Measurements from ENCODE around the gene TENM4.

The TENM4 gene

GRCh38 chr11:78982473-78982872, 458.4 kb downstream of the TENM4 start:
- TF ChIP-seq EP300 (IDR thresholded peaks at IDR 0.05; ENCODE audit: borderline replicate concordance) (no peak), YY1 (IDR thresholded peaks at IDR 0.05; ENCODE audit: low read depth) (no peak)

- TF ChIP-seq EP300 (IDR thresholded peaks at IDR 0.05; ENCODE audit: borderline replicate concordance) (no peak), REST (IDR thresholded peaks at IDR 0.05; ENCODE audit: low read depth) (no peak), CREB1 (IDR thresholded peaks at IDR 0.05; ENCODE audit: low read depth) (no peak), EGR1 (IDR thresholded peaks at IDR 0.05) (no peak), CEBPB (IDR thresholded peaks at IDR 0.05) (no peak), FOXM1 (IDR thresholded peaks at IDR 0.05; ENCODE audit: borderline replicate concordance, low read depth) (no peak), TEAD4 (IDR thresholded peaks at IDR 0.05) (no peak), TAF1 (IDR thresholded peaks at IDR 0.05; ENCODE audit: low read depth) (no peak), NFIC (IDR thresholded peaks at IDR 0.05) (no peak), YY1 (IDR thresholded peaks at IDR 0.05; ENCODE audit: low read depth) (no peak), RAD21 (IDR thresholded peaks at IDR 0.05; ENCODE audit: low read depth) (no peak), TCF12 (IDR thresholded peaks at IDR 0.05; ENCODE audit: low read depth) (no peak), ZBTB7A (IDR thresholded peaks at IDR 0.05; ENCODE audit: low read depth) (no peak), USF1 (IDR thresholded peaks at IDR 0.05) (no peak)
- TF ChIP-seq, protein P1, sequence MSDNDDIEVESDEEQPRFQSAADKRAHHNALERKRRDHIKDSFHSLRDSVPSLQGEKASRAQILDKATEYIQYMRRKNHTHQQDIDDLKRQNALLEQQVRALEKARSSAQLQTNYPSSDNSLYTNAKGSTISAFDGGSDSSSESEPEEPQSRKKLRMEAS (IDR thresholded peaks at IDR 0.05): no peak
Measured at GRCh38 chr11:78981153-78981552, 459.7 kb downstream of the TENM4 start.

DNA sequence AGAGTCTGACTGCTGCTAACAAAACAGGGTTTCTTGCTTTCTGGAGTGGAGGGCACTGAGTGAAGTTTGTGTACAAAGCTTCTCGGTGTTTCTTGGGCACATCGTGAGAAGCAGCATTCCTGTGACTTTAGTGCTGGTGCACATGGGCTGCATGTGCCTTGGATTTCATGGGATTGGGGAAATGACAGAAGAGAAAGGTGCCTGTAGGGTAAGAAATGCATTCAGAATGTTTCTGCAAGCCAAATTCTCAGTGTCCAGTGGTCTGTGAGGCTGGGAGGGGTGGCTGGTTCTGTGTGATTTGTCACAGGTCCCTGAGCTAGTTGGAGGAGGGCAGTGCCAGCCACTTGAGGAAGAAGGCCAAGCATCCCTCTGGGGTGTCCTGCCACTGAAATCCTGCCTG, 462.0 kb downstream of the TENM4 start:
- no peak for TF ChIP-seq USF1 (IDR thresholded peaks at IDR 0.05)
- TF ChIP-seq TCF12 (IDR thresholded peaks at IDR 0.05; ENCODE audit: low read depth): no peak
- TF ChIP-seq FOXM1 (IDR thresholded peaks at IDR 0.05; ENCODE audit: borderline replicate concordance, low read depth): no peak
- TF ChIP-seq, protein P1 (IDR thresholded peaks at IDR 0.05): no peak
- TF ChIP-seq NFIC (IDR thresholded peaks at IDR 0.05): no peak
- no peak for TF ChIP-seq YY1 (IDR thresholded peaks at IDR 0.05; ENCODE audit: low read depth)
- no peak for TF ChIP-seq EGR1 (IDR thresholded peaks at IDR 0.05)
- TF ChIP-seq TAF1 (IDR thresholded peaks at IDR 0.05; ENCODE audit: low read depth): no peak
- TF ChIP-seq CEBPB (IDR thresholded peaks at IDR 0.05): no peak
- TF ChIP-seq EP300 (IDR thresholded peaks at IDR 0.05; ENCODE audit: borderline replicate concordance): no peak
- no peak for TF ChIP-seq CREB1 (IDR thresholded peaks at IDR 0.05; ENCODE audit: low read depth)
- no peak for TF ChIP-seq TEAD4 (IDR thresholded peaks at IDR 0.05)
- no peak for TF ChIP-seq ZBTB7A (IDR thresholded peaks at IDR 0.05; ENCODE audit: low read depth)

- TF ChIP-seq CREB1 (IDR thresholded peaks at IDR 0.05; ENCODE audit: low read depth): no peak
- no peak for TF ChIP-seq USF1 (IDR thresholded peaks at IDR 0.05)
- no peak for TF ChIP-seq YY1 (IDR thresholded peaks at IDR 0.05; ENCODE audit: low read depth)
- TF ChIP-seq, protein P1 (IDR thresholded peaks at IDR 0.05): no peak
- TF ChIP-seq FOXM1 (IDR thresholded peaks at IDR 0.05; ENCODE audit: borderline replicate concordance, low read depth): no peak
- TF ChIP-seq CEBPB (IDR thresholded peaks at IDR 0.05): no peak
- TF ChIP-seq RAD21 (IDR thresholded peaks at IDR 0.05; ENCODE audit: low read depth): no peak
- no peak for TF ChIP-seq TCF12 (IDR thresholded peaks at IDR 0.05; ENCODE audit: low read depth)
- TF ChIP-seq TEAD4 (IDR thresholded peaks at IDR 0.05): no peak
- no peak for TF ChIP-seq TAF1 (IDR thresholded peaks at IDR 0.05; ENCODE audit: low read depth)
- TF ChIP-seq NFIC (IDR thresholded peaks at IDR 0.05): no peak
- no peak for TF ChIP-seq EP300 (IDR thresholded peaks at IDR 0.05; ENCODE audit: borderline replicate concordance)
- TF ChIP-seq ZBTB7A (IDR thresholded peaks at IDR 0.05; ENCODE audit: low read depth): no peak
- TF ChIP-seq EGR1 (IDR thresholded peaks at IDR 0.05): no peak
- TF ChIP-seq REST (IDR thresholded peaks at IDR 0.05; ENCODE audit: low read depth): no peak
Measured at GRCh38 chr11:78977009-78977408, 463.8 kb downstream of the TENM4 start.

DNA sequence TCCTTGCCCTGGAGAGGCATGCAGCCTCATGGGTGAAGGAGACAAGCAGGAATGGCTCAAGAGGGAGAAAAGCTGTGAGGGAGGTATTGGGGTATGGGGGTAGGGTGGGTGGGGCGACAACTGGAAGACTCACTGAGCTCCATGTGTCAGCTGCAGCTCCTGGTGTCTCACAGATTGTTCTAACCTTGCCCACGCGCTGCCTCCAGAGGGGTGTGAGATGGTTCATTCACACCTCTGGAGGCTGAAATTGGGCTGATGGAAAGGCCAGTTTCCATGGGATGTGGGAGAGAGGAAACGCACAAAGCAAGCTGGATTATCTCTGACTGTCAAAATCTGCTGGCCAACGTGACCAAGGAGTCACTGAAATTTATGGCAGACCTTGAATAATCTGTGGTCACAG, 465.7 kb downstream of the TENM4 start:
- no peak for TF ChIP-seq USF1 (IDR thresholded peaks at IDR 0.05)
- TF ChIP-seq REST (IDR thresholded peaks at IDR 0.05; ENCODE audit: low read depth): no peak
- TF ChIP-seq YY1 (IDR thresholded peaks at IDR 0.05; ENCODE audit: low read depth): no peak
- TF ChIP-seq CEBPB (IDR thresholded peaks at IDR 0.05): no peak
- TF ChIP-seq EP300 (IDR thresholded peaks at IDR 0.05; ENCODE audit: borderline replicate concordance): no peak
- no peak for TF ChIP-seq TCF12 (IDR thresholded peaks at IDR 0.05; ENCODE audit: low read depth)
- no peak for TF ChIP-seq NFIC (IDR thresholded peaks at IDR 0.05)
- no peak for TF ChIP-seq TAF1 (IDR thresholded peaks at IDR 0.05; ENCODE audit: low read depth)
- no peak for TF ChIP-seq TEAD4 (IDR thresholded peaks at IDR 0.05)
- no peak for TF ChIP-seq CREB1 (IDR thresholded peaks at IDR 0.05; ENCODE audit: low read depth)
- no peak for TF ChIP-seq RAD21 (IDR thresholded peaks at IDR 0.05; ENCODE audit: low read depth)
- TF ChIP-seq FOXM1 (IDR thresholded peaks at IDR 0.05; ENCODE audit: borderline replicate concordance, low read depth): no peak
- TF ChIP-seq EGR1 (IDR thresholded peaks at IDR 0.05): no peak

Data from Ishikawa (cell line).